Endothelial cell of umbilical vein (primary cell): ENCODE data around the gene HAUS5.

Experiments used
- EZH2 ChIP-seq: IDR thresholded peaks from 2 replicates; pipeline ENCODE4 v1.6.1; 2012; ENCODE audit warnings: borderline replicate concordance, low read depth, mild to moderate bottlenecking, moderate library complexity, low read length, inconsistent platforms; ENCODE audit not compliant: severe bottlenecking
- FOS ChIP-seq: IDR thresholded peaks from 2 replicates; pipeline ENCODE4 v1.6.1; 2011; ENCODE audit warnings: mild to moderate bottlenecking, low read length, moderate library complexity, borderline replicate concordance; ENCODE audit not compliant: insufficient read depth
- GATA2 ChIP-seq: IDR thresholded peaks from 2 replicates; pipeline ENCODE4 v1.7.0; 2011; ENCODE audit warnings: low read depth, mild to moderate bottlenecking, moderate library complexity, mixed read lengths, low read length; ENCODE audit not compliant: insufficient read length, insufficient read depth
- JUN ChIP-seq: IDR thresholded peaks from 2 replicates; pipeline ENCODE4 v1.6.1; 2011; ENCODE audit warnings: borderline replicate concordance, low read depth; ENCODE audit not compliant: insufficient read length, insufficient read depth
- MYC ChIP-seq: IDR thresholded peaks from one replicate; pipeline ENCODE4 v1.6.1; 2011; ENCODE audit warnings: mild to moderate bottlenecking, low read depth, low read length
- POLR2A ChIP-seq: IDR thresholded peaks from 2 replicates; pipeline ENCODE4 v1.6.1; 2012; ENCODE audit warnings: low read depth, mild to moderate bottlenecking, control low read depth, low read length
- POLR2AphosphoS5 ChIP-seq: IDR thresholded peaks from 2 replicates; pipeline ENCODE4 v1.6.1; 2012; ENCODE audit warnings: low read depth, mild to moderate bottlenecking, control low read depth, low read length, moderate library complexity; ENCODE audit not compliant: insufficient read depth
- TF ChIP-seq, protein P1 (sequence below), 2 donors: IDR thresholded peaks; 1 replicate in 1 of 2; 2 replicates in 1 of 2; pipeline ENCODE4 v1.5.1; 2011; ENCODE audit warnings: low read length in 2 of 2, mild to moderate bottlenecking in 2 of 2, moderate library complexity in 2 of 2, control low read depth in 1 of 2, inconsistent platforms in 1 of 2, low read depth in 1 of 2; ENCODE audit not compliant: insufficient read depth in 1 of 2; ENCODE audit errors: extremely low read depth in 1 of 2
- TF ChIP-seq, protein P2 (sequence below): IDR thresholded peaks from 2 replicates; pipeline ENCODE4 v1.6.1; 2011; ENCODE audit not compliant: insufficient read depth, insufficient read length

- TF ChIP-seq, protein P1, sequence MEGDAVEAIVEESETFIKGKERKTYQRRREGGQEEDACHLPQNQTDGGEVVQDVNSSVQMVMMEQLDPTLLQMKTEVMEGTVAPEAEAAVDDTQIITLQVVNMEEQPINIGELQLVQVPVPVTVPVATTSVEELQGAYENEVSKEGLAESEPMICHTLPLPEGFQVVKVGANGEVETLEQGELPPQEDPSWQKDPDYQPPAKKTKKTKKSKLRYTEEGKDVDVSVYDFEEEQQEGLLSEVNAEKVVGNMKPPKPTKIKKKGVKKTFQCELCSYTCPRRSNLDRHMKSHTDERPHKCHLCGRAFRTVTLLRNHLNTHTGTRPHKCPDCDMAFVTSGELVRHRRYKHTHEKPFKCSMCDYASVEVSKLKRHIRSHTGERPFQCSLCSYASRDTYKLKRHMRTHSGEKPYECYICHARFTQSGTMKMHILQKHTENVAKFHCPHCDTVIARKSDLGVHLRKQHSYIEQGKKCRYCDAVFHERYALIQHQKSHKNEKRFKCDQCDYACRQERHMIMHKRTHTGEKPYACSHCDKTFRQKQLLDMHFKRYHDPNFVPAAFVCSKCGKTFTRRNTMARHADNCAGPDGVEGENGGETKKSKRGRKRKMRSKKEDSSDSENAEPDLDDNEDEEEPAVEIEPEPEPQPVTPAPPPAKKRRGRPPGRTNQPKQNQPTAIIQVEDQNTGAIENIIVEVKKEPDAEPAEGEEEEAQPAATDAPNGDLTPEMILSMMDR (IDR thresholded peaks at IDR 0.05; ENCODE audit: extremely low read depth in 1 of 2, insufficient read depth in 1 of 2, low read depth in 1 of 2, low read length in 2 of 2), result no peak
- TF ChIP-seq JUN, result no peak
- TF ChIP-seq POLR2AphosphoS5, result no peak
- TF ChIP-seq, protein P2, sequence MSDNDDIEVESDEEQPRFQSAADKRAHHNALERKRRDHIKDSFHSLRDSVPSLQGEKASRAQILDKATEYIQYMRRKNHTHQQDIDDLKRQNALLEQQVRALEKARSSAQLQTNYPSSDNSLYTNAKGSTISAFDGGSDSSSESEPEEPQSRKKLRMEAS, result no peak
- no peak for TF ChIP-seq FOS
- no peak for TF ChIP-seq POLR2A
- TF ChIP-seq EZH2, result no peak
- no peak for TF ChIP-seq GATA2
- TF ChIP-seq MYC, result no peak
Measured at GRCh38 chr19:35620001-35620400, 7.5 kb downstream of the HAUS5 start.
